ENCODE data around the gene UCK1. TPM values are rescaled to one million over a fixed set of nuclear protein-coding genes. Genes with fewer than 3 reads are reported as not detected.

The UCK1 gene
- total and polyA plus RNA-seq, 2 of the 4 experiments (the other 2 are of a cell fraction): 17.9 to 21.4 TPM

- Histone ChIP-seq H3K9me1 (ENCODE audit: insufficient read depth, low read length) (no peaks in the 10 kb centered on the region), H3K18ac (ENCODE audit: low read depth, low read length) (no peak overlapping the region), H3K4me1 (ENCODE audit: control insufficient read depth, insufficient read depth, low read length) (no peaks in the 10 kb centered on the region), H3K27me3 (ENCODE audit: control insufficient read depth, insufficient read depth, low read length) (no peaks in the 10 kb centered on the region), H3K36me3 (ENCODE audit: control insufficient read depth, insufficient read depth, low read length) (peaks cover 94% of the 10 kb centered on the region), H2BK20ac (ENCODE audit: low read depth, low read length) (no peak overlapping the region), H3K4me2 (ENCODE audit: low read depth, low read length) (no peak overlapping the region), H3K4me3 (ENCODE audit: insufficient read depth, low read depth, low read length) (no peak overlapping the region), H2AFZ (replicated peaks; ENCODE audit: low read length, poor library complexity) (no peak overlapping the region), H2BK5ac (ENCODE audit: low read depth, low read length, poor library complexity, severe bottlenecking) (no peak overlapping the region), H4K20me1 (ENCODE audit: insufficient read depth, low read length) (peaks cover 21% of the 10 kb centered on the region), H3K9me3 (ENCODE audit: control insufficient read depth, insufficient read depth, low read length) (no peaks in the 10 kb centered on the region), H4K5ac (ENCODE audit: low read depth, low read length) (no peak overlapping the region), H2AK5ac (ENCODE audit: low read depth, low read length) (no peak overlapping the region), H4K91ac (ENCODE audit: insufficient read depth, low read depth, low read length) (no peak overlapping the region), H3K9ac (ENCODE audit: low read depth, low read length) (no peak overlapping the region), H4K8ac (ENCODE audit: low read depth in 2 of 2, low read length in 2 of 2) (no peak overlapping the region), H3K14ac (replicated peaks; ENCODE audit: low read depth, low read length) (no peak overlapping the region), H2BK15ac (ENCODE audit: low read depth, low read length) (no peak overlapping the region), H3K4ac (ENCODE audit: low read depth, low read length) (no peak overlapping the region), H3K27ac (ENCODE audit: insufficient read depth, low read length) (no peak overlapping the region), H3K23ac (ENCODE audit: low read depth, low read length) (no peak overlapping the region), H3K79me1 (ENCODE audit: low read depth in 1 of 2, low read length in 2 of 2) (peaks cover 10 to 43% of the 10 kb centered on the region in 2 experiments), H2AK9ac (replicated peaks; ENCODE audit: low read depth, low read length, poor library complexity) (no peak overlapping the region), H3K56ac (ENCODE audit: extremely low read depth, insufficient read depth, low read length) (no peak overlapping the region), H2BK120ac (ENCODE audit: low read depth, low read length) (no peak overlapping the region)
- ChIA-PET POLR2A (ENCODE audit: unreplicated experiment) (no interaction called here), CTCF (no interaction called here)
- intact Hi-C loops (cut with micrococcal nuclease): no loop called here
- TF ChIP-seq, protein P1, sequence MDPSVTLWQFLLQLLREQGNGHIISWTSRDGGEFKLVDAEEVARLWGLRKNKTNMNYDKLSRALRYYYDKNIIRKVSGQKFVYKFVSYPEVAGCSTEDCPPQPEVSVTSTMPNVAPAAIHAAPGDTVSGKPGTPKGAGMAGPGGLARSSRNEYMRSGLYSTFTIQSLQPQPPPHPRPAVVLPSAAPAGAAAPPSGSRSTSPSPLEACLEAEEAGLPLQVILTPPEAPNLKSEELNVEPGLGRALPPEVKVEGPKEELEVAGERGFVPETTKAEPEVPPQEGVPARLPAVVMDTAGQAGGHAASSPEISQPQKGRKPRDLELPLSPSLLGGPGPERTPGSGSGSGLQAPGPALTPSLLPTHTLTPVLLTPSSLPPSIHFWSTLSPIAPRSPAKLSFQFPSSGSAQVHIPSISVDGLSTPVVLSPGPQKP (IDR thresholded peaks at IDR 0.05; ENCODE audit: borderline replicate concordance, low read depth, low read length): no peak
- TF ChIP-seq, protein P2, sequence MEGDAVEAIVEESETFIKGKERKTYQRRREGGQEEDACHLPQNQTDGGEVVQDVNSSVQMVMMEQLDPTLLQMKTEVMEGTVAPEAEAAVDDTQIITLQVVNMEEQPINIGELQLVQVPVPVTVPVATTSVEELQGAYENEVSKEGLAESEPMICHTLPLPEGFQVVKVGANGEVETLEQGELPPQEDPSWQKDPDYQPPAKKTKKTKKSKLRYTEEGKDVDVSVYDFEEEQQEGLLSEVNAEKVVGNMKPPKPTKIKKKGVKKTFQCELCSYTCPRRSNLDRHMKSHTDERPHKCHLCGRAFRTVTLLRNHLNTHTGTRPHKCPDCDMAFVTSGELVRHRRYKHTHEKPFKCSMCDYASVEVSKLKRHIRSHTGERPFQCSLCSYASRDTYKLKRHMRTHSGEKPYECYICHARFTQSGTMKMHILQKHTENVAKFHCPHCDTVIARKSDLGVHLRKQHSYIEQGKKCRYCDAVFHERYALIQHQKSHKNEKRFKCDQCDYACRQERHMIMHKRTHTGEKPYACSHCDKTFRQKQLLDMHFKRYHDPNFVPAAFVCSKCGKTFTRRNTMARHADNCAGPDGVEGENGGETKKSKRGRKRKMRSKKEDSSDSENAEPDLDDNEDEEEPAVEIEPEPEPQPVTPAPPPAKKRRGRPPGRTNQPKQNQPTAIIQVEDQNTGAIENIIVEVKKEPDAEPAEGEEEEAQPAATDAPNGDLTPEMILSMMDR (conservative IDR thresholded peaks at IDR 0.05; ENCODE audit: low read depth, low read length): no peak
- TF ChIP-seq CEBPB (IDR thresholded peaks at IDR 0.05; ENCODE audit: low read depth, low read length): no peak
- no peak for TF ChIP-seq BHLHE40 (IDR thresholded peaks at IDR 0.05; ENCODE audit: low read depth, low read length)
- TF ChIP-seq RAD21 (IDR thresholded peaks at IDR 0.05; ENCODE audit: low read length): no peak
- no peak for TF ChIP-seq CHD1 (IDR thresholded peaks at IDR 0.05; ENCODE audit: low read depth, low read length)
- no peak for TF ChIP-seq NFE2L2 (IDR thresholded peaks at IDR 0.05; ENCODE audit: low read depth, low read length)
- no peak for TF ChIP-seq RFX5 (IDR thresholded peaks at IDR 0.05; ENCODE audit: low read depth, low read length)
- TF ChIP-seq POLR2A (IDR thresholded peaks at IDR 0.05; ENCODE audit: low read depth, low read length): no peak
- no peak for TF ChIP-seq RCOR1 (IDR thresholded peaks at IDR 0.05; ENCODE audit: insufficient replicate concordance, low read length)
- no peak for TF ChIP-seq FOS (IDR thresholded peaks at IDR 0.05; ENCODE audit: low read depth, low read length)
- TF ChIP-seq MAFK (IDR thresholded peaks at IDR 0.05; ENCODE audit: low read depth, low read length): no peak
- TF ChIP-seq MXI1 (IDR thresholded peaks at IDR 0.05; ENCODE audit: borderline replicate concordance, low read depth, low read length): no peak
- TF ChIP-seq, protein P3, sequence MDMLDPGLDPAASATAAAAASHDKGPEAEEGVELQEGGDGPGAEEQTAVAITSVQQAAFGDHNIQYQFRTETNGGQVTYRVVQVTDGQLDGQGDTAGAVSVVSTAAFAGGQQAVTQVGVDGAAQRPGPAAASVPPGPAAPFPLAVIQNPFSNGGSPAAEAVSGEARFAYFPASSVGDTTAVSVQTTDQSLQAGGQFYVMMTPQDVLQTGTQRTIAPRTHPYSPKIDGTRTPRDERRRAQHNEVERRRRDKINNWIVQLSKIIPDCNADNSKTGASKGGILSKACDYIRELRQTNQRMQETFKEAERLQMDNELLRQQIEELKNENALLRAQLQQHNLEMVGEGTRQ (IDR thresholded peaks at IDR 0.05; ENCODE audit: low read depth, low read length): no peak
- no peak for TF ChIP-seq MAZ (IDR thresholded peaks at IDR 0.05; ENCODE audit: borderline replicate concordance, low read depth, low read length)
- no peak for TF ChIP-seq SMC3 (IDR thresholded peaks at IDR 0.05; ENCODE audit: low read depth, low read length)
- no TSS peak for BruUV-seq (replicated peaks)
- ATAC-seq (ENCODE audit: low read depth): no peak
- DNase-seq: no peak
- in situ Hi-C loops (cut with MboI; ENCODE audit: low sequenced_read_pairs): no loop called here
- dilution Hi-C loops (cut with HindIII; ENCODE audit: low sequenced_read_pairs, unreplicated experiment): no loop called here
- 89% methylated on average over 4 of the region's 6 CpGs; no CpG with 5 or more reads in 1 of the 2 experiments for whole genome bisulfite sequencing, 2 experiments (ENCODE audit: extremely low coverage in 2 of 2, insufficient read length in 1 of 2)
These were observed 39.0 kb downstream of the UCK1 start for GRCh38 chr9:131492070-131492469.
